ENCODE results near the gene MCTP1. TPM values are rescaled to one million over a fixed set of nuclear protein-coding genes. Genes with fewer than 3 reads are reported as not detected.

MCTP1 gene
- total RNA-seq, 4 donors from 2014 or later = 28.7 to 117 (median 48.2) TPM

GRCh38 chr5:95029569-95030366 is 255.1 kb downstream of the MCTP1 start:
- Histone ChIP-seq H3K36me3 (no peaks in the 10 kb centered on the region), H3K4me1 (peaks cover 0 to 10% (median 0%) of the 10 kb centered on the region in 4 donors), H3K9me3 (peaks cover 0 to 15% (median 3%) of the 10 kb centered on the region in 4 donors), H3K4me3 (no peak overlapping the region), H3K27ac (no peak overlapping the region), H3K27me3 (no peaks in the 10 kb centered on the region)
- WGBS, 2 donors = 86 to 88% methylated on average over 9 of the region's 9 CpGs
- DNase-seq (ENCODE audit: low spot score in 2 of 2) = no peak
- TF ChIP-seq EP300 (IDR thresholded peaks at IDR 0.05) (no peak), POLR2A (IDR thresholded peaks at IDR 0.05) (no peak)
- TF ChIP-seq, protein P1, sequence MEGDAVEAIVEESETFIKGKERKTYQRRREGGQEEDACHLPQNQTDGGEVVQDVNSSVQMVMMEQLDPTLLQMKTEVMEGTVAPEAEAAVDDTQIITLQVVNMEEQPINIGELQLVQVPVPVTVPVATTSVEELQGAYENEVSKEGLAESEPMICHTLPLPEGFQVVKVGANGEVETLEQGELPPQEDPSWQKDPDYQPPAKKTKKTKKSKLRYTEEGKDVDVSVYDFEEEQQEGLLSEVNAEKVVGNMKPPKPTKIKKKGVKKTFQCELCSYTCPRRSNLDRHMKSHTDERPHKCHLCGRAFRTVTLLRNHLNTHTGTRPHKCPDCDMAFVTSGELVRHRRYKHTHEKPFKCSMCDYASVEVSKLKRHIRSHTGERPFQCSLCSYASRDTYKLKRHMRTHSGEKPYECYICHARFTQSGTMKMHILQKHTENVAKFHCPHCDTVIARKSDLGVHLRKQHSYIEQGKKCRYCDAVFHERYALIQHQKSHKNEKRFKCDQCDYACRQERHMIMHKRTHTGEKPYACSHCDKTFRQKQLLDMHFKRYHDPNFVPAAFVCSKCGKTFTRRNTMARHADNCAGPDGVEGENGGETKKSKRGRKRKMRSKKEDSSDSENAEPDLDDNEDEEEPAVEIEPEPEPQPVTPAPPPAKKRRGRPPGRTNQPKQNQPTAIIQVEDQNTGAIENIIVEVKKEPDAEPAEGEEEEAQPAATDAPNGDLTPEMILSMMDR (IDR thresholded peaks at IDR 0.05) = no peak

DNA sequence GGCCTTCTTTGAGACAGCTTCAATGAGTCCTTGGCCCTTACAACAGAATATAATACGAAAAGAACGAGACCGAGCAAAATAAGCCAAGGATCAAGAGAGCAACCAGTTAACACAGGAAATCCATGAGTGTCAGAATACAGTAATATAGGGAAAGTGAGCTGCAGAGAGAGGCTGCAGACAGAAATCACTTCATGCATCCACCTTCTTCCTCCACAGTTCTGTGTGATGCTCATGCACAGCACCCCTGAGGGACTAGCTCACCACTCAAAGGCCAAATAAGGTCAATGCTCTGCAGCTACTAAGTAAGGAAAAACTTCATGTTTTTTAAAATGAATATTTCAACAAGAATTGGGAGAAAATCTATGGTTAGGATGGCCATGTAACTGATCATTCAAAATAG is 257.1 kb downstream of the MCTP1 start:
- WGBS, 2 donors = 32 to 42% methylated on average over 3 of the region's 3 CpGs

DNA sequence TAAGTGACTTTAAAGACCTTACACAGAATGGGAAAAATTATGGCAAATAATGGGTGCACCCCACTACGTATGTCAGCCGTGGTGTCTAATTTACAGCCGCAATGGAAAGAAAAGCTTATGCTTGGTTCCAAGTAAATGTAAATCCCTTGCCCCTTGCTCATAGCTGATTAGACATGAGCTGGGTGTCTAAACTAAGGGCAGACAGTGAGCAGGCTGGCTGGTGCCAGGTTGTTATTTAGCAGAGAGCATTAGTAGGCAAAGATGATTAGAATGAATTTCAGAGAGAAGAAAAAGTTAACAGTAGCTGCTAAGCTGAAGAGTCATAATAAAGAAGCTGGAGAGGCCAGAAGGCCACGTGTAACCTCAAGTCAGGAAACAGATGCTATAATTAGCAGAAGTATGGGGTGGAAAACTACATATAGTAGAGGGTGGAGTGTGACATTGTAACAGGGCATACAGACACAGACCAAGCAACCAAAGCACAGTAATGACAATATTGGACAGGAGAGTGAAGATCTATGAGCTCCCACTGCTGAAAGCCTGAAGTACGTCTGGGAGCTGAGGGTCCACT is 257.7 kb downstream of the MCTP1 start:
- Histone ChIP-seq H3K9me3 (peaks cover 0 to 4% (median under 1%) of the 10 kb centered on the region in 4 donors), H3K27ac (no peak overlapping the region), H3K27me3 (no peaks in the 10 kb centered on the region), H3K4me1 (peaks cover 0 to 10% (median 0%) of the 10 kb centered on the region in 4 donors), H3K36me3 (no peaks in the 10 kb centered on the region), H3K4me3 (no peak overlapping the region)
- no peak for DNase-seq (ENCODE audit: low spot score in 2 of 2)
- 60 to 61% methylated on average over 5 of the region's 5 CpGs for WGBS, 2 donors
- TF ChIP-seq EP300 (IDR thresholded peaks at IDR 0.05) = peak in 1 of 2 donors; percentile 39
- TF ChIP-seq POLR2A (IDR thresholded peaks at IDR 0.05) = no peak

More for the DNA sequence above, 257.1 kb downstream of the MCTP1 start:
- no peak for DNase-seq (ENCODE audit: low spot score in 2 of 2)
- H3K36me3 ChIP-seq = no peaks in the 10 kb centered on the region
- H3K27me3 ChIP-seq = no peaks in the 10 kb centered on the region
- H3K27ac ChIP-seq = no peak overlapping the region
- H3K4me1 ChIP-seq = peaks cover 0 to 10% (median 0%) of the 10 kb centered on the region in 4 donors
- H3K9me3 ChIP-seq = peaks cover 0 to 7% (median 3%) of the 10 kb centered on the region in 4 donors
- no peak overlapping the region for H3K4me3 ChIP-seq
- TF ChIP-seq POLR2A (IDR thresholded peaks at IDR 0.05) (no peak), EP300 (IDR thresholded peaks at IDR 0.05) (no peak)
- TF ChIP-seq, protein P1 (IDR thresholded peaks at IDR 0.05) = no peak

GRCh38 chr5:95026718-95027117 is 258.2 kb downstream of the MCTP1 start:
- no peaks in the 10 kb centered on the region for H3K36me3 ChIP-seq
- H3K9me3 ChIP-seq = no peaks in the 10 kb centered on the region
- TF ChIP-seq, protein P1 (IDR thresholded peaks at IDR 0.05) = no peak
- TF ChIP-seq POLR2A (IDR thresholded peaks at IDR 0.05) (no peak), EP300 (IDR thresholded peaks at IDR 0.05) (no peak)
- no peak overlapping the region for H3K27ac ChIP-seq
- H3K27me3 ChIP-seq = no peaks in the 10 kb centered on the region
- no peak overlapping the region for H3K4me3 ChIP-seq
- H3K4me1 ChIP-seq = peaks cover 0 to 10% (median 0%) of the 10 kb centered on the region in 4 donors
- WGBS, 2 donors = 91 to 92% methylated on average over 2 of the region's 2 CpGs
- DNase-seq (ENCODE audit: low spot score in 2 of 2) = no peak

- Histone ChIP-seq H3K4me1 (peaks cover 0 to 10% (median 0%) of the 10 kb centered on the region in 4 donors), H3K4me3 (no peak overlapping the region), H3K27ac (no peak overlapping the region), H3K36me3 (no peaks in the 10 kb centered on the region), H3K9me3 (no peaks in the 10 kb centered on the region), H3K27me3 (no peaks in the 10 kb centered on the region)
- DNase-seq (ENCODE audit: low spot score in 2 of 2) = no peak
- WGBS, 2 donors = 83 to 89% methylated on average over 5 of the region's 5 CpGs
- TF ChIP-seq POLR2A (IDR thresholded peaks at IDR 0.05) = no peak
- no peak for TF ChIP-seq EP300 (IDR thresholded peaks at IDR 0.05)
- TF ChIP-seq, protein P1 (IDR thresholded peaks at IDR 0.05) = no peak
These were observed 261.8 kb downstream of the MCTP1 start for GRCh38 chr5:95022967-95023695.

All from tibial nerve (tissue), 4 donors.